Right lobe of liver (tissue), 6 donors: ENCODE measurements around the gene HOXA10. TPM values are rescaled to one million over a fixed set of nuclear protein-coding genes. Genes with fewer than 3 reads are reported as not detected.

Experiments used
- ATAC-seq, 4 donors: fragments of 200-7000 bp; cut with Tn5 transposase; one replicate each; pipeline ENCODE4 v1.9.1; 2020; ENCODE audit warnings: mild to moderate bottlenecking in 4 of 4, moderate library complexity in 4 of 4
- DNase-seq, 3 donors: peaks; one replicate each; pipeline ENCODE4 v3.0.0-alpha.2; 2020
- H3K27ac ChIP-seq, 3 donors: fragments of 200-600 bp; one replicate each; pipeline ENCODE4 v1.8.0; 2022
- H3K27me3 ChIP-seq, 2 donors: fragments of 200-600 bp; one replicate each; pipeline ENCODE4 v1.8.0; 2022
- H3K36me3 ChIP-seq, 4 donors: fragments of 200-600 bp; sonication (generic) in 1 of 4; one replicate each; pipeline versions ENCODE4 v1.5.1 to v1.8.0; 2017 to 2022; ENCODE audit warnings: control low read depth in 1 of 4
- H3K4me1 ChIP-seq, 4 donors: fragments of 200-600 bp; sonication (generic) in 1 of 4; one replicate each; pipeline versions ENCODE4 v1.5.1 to v1.8.0; 2017 to 2022; ENCODE audit warnings: control low read depth in 1 of 4
- H3K4me3 ChIP-seq, 3 donors: fragments of 200-600 bp; one replicate each; pipeline ENCODE4 v1.8.0; 2022
- H3K9me3 ChIP-seq, 4 donors: fragments of 200-600 bp; sonication (generic) in 1 of 4; one replicate each; pipeline versions ENCODE4 v1.5.1 to v1.8.0; 2017 to 2022; ENCODE audit warnings: control low read depth in 1 of 4
- POLR2A ChIP-seq: fragments of 450-650 bp; IDR thresholded peaks from one replicate; pipeline ENCODE4 v1.6.1; 2017; ENCODE audit warnings: antibody characterized with exemption, mild to moderate bottlenecking
- WGBS: methylation state at CpG from one replicate; pipeline ENCODE4 v1.1.6; 2018; ENCODE audit warnings: low coverage, low lambda C conversion rate; ENCODE audit not compliant: insufficient coverage; ENCODE audit errors: missing lambda C conversion rate; 5-methylcytosine and 5-hydroxymethylcytosine counted together
- intact Hi-C, 2 donors: fragments of 100-400 bp; cut with DNase I; formaldehyde crosslinking; loops; one replicate each; pipeline versions ENCODE4 v1.11.2 to v1.14.1; 2022
- total RNA-seq, 6 experiments: library from RNA; depleted of rRNA in 2 of 6; stranded (reverse); fragments of >200 nt in 2 of 6; fragmentation: NEBNext Ultra II Directional in 3 of 6; extraction: Animal tissue kit (Norgen Biotek cat#: 25700) in 3 of 6; gene quantifications; one replicate each; pipeline versions ENCODE4 v1.1.0 to v1.2.4, GENCODE V29; 2016 to 2023
- TF ChIP-seq, protein P1 (sequence below), 4 donors: fragments of 200-600 bp in 3 of 4; fragments of 450-650 bp in 1 of 4; IDR thresholded peaks; one replicate each; pipeline versions ENCODE4 v1.5.1 to v1.8.0; 2016 to 2022; ENCODE audit warnings: antibody characterized with exemption in 4 of 4, mild to moderate bottlenecking in 2 of 4
- donor health status: DM: no; HTN: yes; CAD: no.
- donor health status: DM: no; HTN: no; CAD: no.
- donor health status: DM: no; HTN: no; CAD: no.
- donor health status: DM: no; HTN: yes; CAD: no.
- donor health status: DM: no; HTN: yes; CAD: no.

The HOXA10 gene
- total RNA-seq, 6 experiments from 2014 or later = not detected

DNA sequence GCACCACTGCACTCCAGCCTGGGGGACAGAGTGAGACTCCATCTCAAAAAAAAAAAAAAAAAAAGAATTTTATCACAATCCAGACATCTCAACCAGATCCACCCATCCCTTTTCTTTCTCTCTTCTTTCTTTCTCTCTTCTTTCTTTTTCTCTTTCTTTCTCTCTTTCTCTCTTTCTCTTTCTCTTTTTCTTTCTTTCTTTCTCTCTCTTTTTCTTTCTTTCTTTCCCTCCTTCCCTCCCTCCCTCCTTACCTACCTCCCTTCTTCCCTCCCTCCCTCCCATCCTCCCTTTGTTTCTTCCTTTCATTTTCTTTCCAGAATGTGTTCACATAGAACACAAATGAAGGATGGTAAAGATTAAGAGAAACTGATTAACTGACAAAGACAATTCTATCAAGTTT is 43.8 kb upstream of the HOXA10 start:
- no peaks in the 10 kb centered on the region for H3K9me3 ChIP-seq
- no peaks in the 10 kb centered on the region for H3K36me3 ChIP-seq
- H3K27ac ChIP-seq = no peak overlapping the region
- ATAC-seq (no peak), DNase-seq (no peak)
- TF ChIP-seq, protein P1, sequence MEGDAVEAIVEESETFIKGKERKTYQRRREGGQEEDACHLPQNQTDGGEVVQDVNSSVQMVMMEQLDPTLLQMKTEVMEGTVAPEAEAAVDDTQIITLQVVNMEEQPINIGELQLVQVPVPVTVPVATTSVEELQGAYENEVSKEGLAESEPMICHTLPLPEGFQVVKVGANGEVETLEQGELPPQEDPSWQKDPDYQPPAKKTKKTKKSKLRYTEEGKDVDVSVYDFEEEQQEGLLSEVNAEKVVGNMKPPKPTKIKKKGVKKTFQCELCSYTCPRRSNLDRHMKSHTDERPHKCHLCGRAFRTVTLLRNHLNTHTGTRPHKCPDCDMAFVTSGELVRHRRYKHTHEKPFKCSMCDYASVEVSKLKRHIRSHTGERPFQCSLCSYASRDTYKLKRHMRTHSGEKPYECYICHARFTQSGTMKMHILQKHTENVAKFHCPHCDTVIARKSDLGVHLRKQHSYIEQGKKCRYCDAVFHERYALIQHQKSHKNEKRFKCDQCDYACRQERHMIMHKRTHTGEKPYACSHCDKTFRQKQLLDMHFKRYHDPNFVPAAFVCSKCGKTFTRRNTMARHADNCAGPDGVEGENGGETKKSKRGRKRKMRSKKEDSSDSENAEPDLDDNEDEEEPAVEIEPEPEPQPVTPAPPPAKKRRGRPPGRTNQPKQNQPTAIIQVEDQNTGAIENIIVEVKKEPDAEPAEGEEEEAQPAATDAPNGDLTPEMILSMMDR (IDR thresholded peaks at IDR 0.05) = no peak
- TF ChIP-seq POLR2A = no peak
- peaks cover 0 to 4% of the 10 kb centered on the region in 2 donors for H3K27me3 ChIP-seq
- no peak overlapping the region for H3K4me3 ChIP-seq
- intact Hi-C loops = no loop called here
- H3K4me1 ChIP-seq = peaks cover 0 to 5% (median 0%) of the 10 kb centered on the region in 4 donors

GRCh38 chr7:27215356-27215755 is 41.2 kb upstream of the HOXA10 start:
- 75% methylated on average over 2 of the region's 2 CpGs for WGBS
- DNase-seq (no peak), ATAC-seq (no peak)
- H3K4me3 ChIP-seq = no peak overlapping the region
- H3K9me3 ChIP-seq = no peaks in the 10 kb centered on the region
- H3K27ac ChIP-seq = no peak overlapping the region
- intact Hi-C loops = no loop called here
- peaks cover 0 to 10% (median 3%) of the 10 kb centered on the region in 4 donors for H3K4me1 ChIP-seq
- H3K27me3 ChIP-seq = peaks cover 0 to 9% of the 10 kb centered on the region in 2 donors
- H3K36me3 ChIP-seq = no peaks in the 10 kb centered on the region
- no peak for TF ChIP-seq POLR2A

DNA sequence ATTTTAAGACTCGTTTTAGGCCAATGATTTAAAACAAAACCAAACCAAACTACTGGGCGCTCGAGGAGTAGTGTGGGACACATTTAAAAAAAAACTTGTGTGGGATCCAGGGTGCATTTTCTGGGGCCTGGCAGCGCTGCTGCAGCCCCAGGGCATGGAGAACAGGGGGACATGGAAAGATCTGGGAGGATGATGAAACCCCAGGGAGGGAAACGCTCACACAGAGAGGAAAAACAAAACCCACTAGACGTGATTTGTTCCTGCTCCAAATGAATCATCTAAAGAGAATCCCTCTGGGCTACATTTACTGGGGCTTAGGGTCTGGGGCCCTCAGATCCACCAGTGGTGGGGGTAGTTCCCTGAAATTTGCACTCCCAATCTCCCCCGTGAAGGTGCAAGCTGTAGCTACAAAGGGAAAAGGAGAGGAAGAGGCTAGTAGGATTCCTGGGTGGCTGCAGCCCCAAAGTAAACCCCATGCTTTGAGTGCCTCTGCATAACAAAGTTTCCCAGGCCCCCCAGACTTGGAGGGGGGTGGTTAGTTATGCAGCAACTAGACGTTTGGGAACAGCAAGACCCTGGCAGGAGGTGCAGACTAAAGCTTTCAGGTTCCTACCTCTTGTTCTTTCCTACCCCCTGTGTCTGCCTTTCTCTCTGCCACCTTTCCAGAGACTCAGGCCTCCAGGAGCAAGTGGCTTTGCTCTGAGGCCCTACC is 40.3 kb upstream of the HOXA10 start:
- Histone ChIP-seq H3K4me1 (peaks cover 0 to 10% (median 3%) of the 10 kb centered on the region in 4 donors), H3K36me3 (no peaks in the 10 kb centered on the region), H3K27ac (no peak overlapping the region), H3K27me3 (peaks cover 0 to 9% of the 10 kb centered on the region in 2 donors), H3K4me3 (no peak overlapping the region), H3K9me3 (no peaks in the 10 kb centered on the region)
- TF ChIP-seq, protein P1 (IDR thresholded peaks at IDR 0.05) = no peak
- TF ChIP-seq POLR2A = no peak
- no peak for ATAC-seq
- 58% methylated on average over 3 of the region's 8 CpGs for WGBS
- intact Hi-C loops = no loop called here
- no peak for DNase-seq

DNA sequence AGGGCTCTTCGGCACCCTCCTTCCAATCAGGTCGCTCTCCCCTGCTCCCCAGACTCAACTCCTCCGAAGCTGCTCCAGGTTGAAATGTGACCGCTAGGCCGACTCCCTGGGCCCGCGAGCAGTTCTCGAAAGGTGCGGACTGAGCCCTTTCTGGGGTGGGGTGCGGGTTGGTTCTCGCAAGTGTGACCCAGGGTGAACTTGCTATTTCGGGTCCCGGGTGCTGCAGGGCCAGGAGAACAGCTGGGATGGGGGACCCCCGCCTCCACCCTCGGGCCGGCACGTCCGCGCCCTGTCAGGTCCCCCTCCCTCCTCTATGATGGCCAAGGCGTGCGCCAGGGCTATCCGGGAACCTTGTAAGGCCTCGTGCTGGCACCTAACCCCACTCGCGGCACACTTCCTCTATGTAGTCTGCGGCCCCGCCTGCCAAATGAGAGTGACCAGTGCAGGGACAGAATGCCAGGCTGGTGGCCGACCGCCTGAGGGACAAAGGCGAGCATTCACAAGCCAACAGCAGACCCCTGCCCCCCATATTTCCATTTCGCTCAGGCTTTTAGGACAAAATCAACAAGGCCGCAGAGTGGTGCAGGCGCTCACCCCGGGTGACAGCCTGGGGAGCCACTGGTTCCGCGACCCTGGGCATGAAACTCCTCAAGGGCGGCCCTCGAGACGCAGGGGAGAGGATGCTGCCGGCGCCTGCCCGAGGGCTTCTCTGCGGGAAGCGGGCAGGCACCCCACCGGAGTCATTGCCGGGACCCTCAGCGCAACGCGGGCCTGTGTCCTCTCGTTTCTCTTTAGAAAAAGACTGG is 39.5 kb upstream of the HOXA10 start:
- H3K9me3 ChIP-seq = no peaks in the 10 kb centered on the region
- no peak overlapping the region for H3K4me3 ChIP-seq
- peaks cover 0 to 10% (median 3%) of the 10 kb centered on the region in 4 donors for H3K4me1 ChIP-seq
- TF ChIP-seq, protein P1 (IDR thresholded peaks at IDR 0.05) = no peak
- peaks cover 0 to 9% of the 10 kb centered on the region in 2 donors for H3K27me3 ChIP-seq
- no peak for ATAC-seq
- DNase-seq = no peak
- no peak overlapping the region for H3K27ac ChIP-seq
- intact Hi-C loops = no loop called here
- WGBS = 65% methylated on average over 5 of the region's 50 CpGs
- no peaks in the 10 kb centered on the region for H3K36me3 ChIP-seq
